ENCODE data around the gene FAM107B. TPM values are rescaled to one million over a fixed set of nuclear protein-coding genes. Genes with fewer than 3 reads are reported as not detected.
A peak's percentile ranks its signal among the peaks of the same experiment; 100 is the strongest.

FAM107B gene
- total RNA-seq (2021; ENCODE audit: unreplicated experiment), result 41.6 TPM
- 14.6 and 19.8 TPM in 2 replicates for polyA plus RNA-seq (2012)
- Bru-seq, nascent RNA, result percentile 59 among the genes with signal in this experiment
- BruChase-seq, experiment 1, labeled RNA remaining after a 6-hour chase, result percentile 62 among the genes with signal in this experiment
- percentile 58 among the genes with signal in this experiment for BruChase-seq, experiment 2, labeled RNA remaining after a 2-hour chase
- long read RNA-seq, transcript FAM107B-211 (4 exons, 2,633 nt), result major isoform, 54 of 92 reads
- long read RNA-seq, transcript FAM107B-205 (5 exons, 2,374 nt), result minor isoform, 19 of 92 reads
- long read RNA-seq, partial matches to known transcripts, result 3 of 92 reads
- long read RNA-seq, other reads (novel, unspliced or antisense), result 15 of 92 reads

DNA sequence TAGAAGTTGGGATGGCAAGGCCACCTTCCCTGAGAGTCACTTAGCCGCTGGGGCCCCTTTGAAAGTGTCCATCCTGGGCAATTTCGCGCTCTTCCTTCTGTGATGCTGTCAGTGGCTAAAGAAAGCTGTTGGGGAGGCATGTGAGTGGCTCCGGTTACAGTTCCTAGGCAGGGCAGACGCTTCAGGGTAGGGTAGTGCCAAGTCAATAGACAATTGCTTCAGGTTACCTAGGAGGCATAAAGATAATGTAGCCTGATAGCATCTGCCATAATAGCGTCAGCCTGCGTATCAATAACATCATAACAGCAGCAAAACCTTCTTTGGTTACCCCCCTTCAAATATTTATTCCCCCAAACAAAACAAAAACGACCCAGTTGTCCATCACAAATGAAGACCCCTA is at the start of gene FAM107B:
FAM107B (minus strand) TSS at position 101 of the 400 bp plus-strand sequence. CDS start 234 bp downstream, outside the sequence.
- ChIA-PET POLR2A (no interaction called here), CTCF (no interaction called here), RAD21 (ENCODE audit: low non-redundant PET in 1 of 2, low total read pairs in 2 of 2, uncharacterized antibody in 2 of 2, unreplicated experiment in 2 of 2) (no interaction called here)
- Histone ChIP-seq H3K27ac (ENCODE audit: low read depth, low read length) (no peak within 1 kb of the TSS), H3K27me3 (ENCODE audit: insufficient read depth, low read length) (no peaks in the 10 kb centered on the region), H3K9me2 (ENCODE audit: insufficient read depth) (no peaks in the 10 kb centered on the region), H3K36me3 (ENCODE audit: control insufficient read depth in 1 of 2, insufficient read depth in 2 of 2, low read length in 2 of 2) (no peaks in the 10 kb centered on the region), H3K4me2 (ENCODE audit: low read length) (no peak within 1 kb of the TSS), H3K9ac (ENCODE audit: low read length) (no peak within 1 kb of the TSS), H3K4me3 (replicated peaks in 1 of 2; ENCODE audit: low read depth in 1 of 2, low read length in 2 of 2) (no peak within 1 kb of the TSS), H3K9me3 (ENCODE audit: control insufficient read depth in 1 of 2, insufficient read depth in 1 of 2, low read depth in 1 of 2, low read length in 2 of 2) (no peaks in the 10 kb centered on the region), H3K4me1 (ENCODE audit: control insufficient read depth in 1 of 2, insufficient read depth in 2 of 2, low read length in 2 of 2) (no peaks in the 10 kb centered on the region), H3K79me2 (ENCODE audit: insufficient read depth, low read length) (no peaks in the 10 kb centered on the region), H4K20me1 (ENCODE audit: insufficient read depth) (no peaks in the 10 kb centered on the region), H2AFZ (ENCODE audit: low read depth, low read length, poor library complexity, severe bottlenecking) (no peak within 1 kb of the TSS)
- TF ChIP-seq ZFX (IDR thresholded peaks at IDR 0.05), result no peak
- no peak for TF ChIP-seq CEBPB (IDR thresholded peaks at IDR 0.05; ENCODE audit: low read depth)
- TF ChIP-seq SP1 (IDR thresholded peaks at IDR 0.05; ENCODE audit: low read depth), result no peak
- TF ChIP-seq POLR2AphosphoS5 (IDR thresholded peaks at IDR 0.05; ENCODE audit: low read depth, low read length), result no peak
- no peak for TF ChIP-seq SRF (IDR thresholded peaks at IDR 0.05; ENCODE audit: low read depth)
- no peak for ATAC-seq
- intact Hi-C loops (cut with micrococcal nuclease), result no loop called here
- DNase-seq (ENCODE audit: low read depth, low spot score), result no peak
- BruUV-seq (replicated peaks), result no TSS peak

DNA sequence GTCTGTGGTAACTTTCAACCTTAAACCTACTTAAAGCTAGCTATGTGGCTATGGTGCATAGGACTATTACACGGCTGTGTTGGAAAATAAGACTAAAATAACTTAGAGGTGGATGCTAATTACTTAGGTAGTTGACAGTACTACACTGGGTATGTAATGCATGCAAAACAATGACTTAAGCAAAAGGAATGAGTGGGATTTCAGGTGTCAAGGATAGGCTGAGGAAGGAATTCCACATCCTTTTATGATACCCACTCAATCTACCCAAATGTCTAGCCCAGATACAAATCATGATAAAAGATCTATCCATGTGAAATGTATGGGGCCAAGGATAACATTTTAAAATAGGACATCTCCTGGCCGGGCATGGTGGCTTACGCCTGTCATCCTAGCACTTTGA is 49.3 kb upstream of the FAM107B start:
- BruUV-seq (replicated peaks), result no TSS peak
- Histone ChIP-seq H3K9me3 (ENCODE audit: control insufficient read depth in 1 of 2, insufficient read depth in 1 of 2, low read depth in 1 of 2, low read length in 2 of 2) (no peaks in the 10 kb centered on the region), H3K79me2 (ENCODE audit: insufficient read depth, low read length) (no peaks in the 10 kb centered on the region), H3K27me3 (ENCODE audit: insufficient read depth, low read length) (peaks cover 3% of the 10 kb centered on the region; the same call in 1 of the 2 replicates), H4K20me1 (ENCODE audit: insufficient read depth) (no peaks in the 10 kb centered on the region), H3K4me1 (ENCODE audit: control insufficient read depth in 1 of 2, insufficient read depth in 2 of 2, low read length in 2 of 2) (peaks cover 0 to 10% of the 10 kb centered on the region in 2 experiments; a peak in 1 of 4 replicates), H3K9me2 (ENCODE audit: insufficient read depth) (no peaks in the 10 kb centered on the region), H3K9ac (ENCODE audit: low read length) (no peak overlapping the region), H3K36me3 (ENCODE audit: control insufficient read depth in 1 of 2, insufficient read depth in 2 of 2, low read length in 2 of 2) (no peaks in the 10 kb centered on the region), H3K4me2 (ENCODE audit: low read length) (no peak overlapping the region), H3K27ac (ENCODE audit: low read depth, low read length) (no peak overlapping the region), H3K4me3 (replicated peaks in 1 of 2; ENCODE audit: low read depth in 1 of 2, low read length in 2 of 2) (no peak overlapping the region), H2AFZ (ENCODE audit: low read depth, low read length, poor library complexity, severe bottlenecking) (no peak overlapping the region)
- POLR2A ChIA-PET, result interaction anchor here (1.3 kb wide), 1 partner anchor 14 kb away, joined by 4 read pairs; the partner anchor contains the start of genes CDNF, HSPA14 and MSANTD7
- CTCF ChIA-PET, result interaction anchor here (0.9 to 2.0 kb wide), 9 partner anchors 7 to 328 kb away, joined by 3 to 16 read pairs (median 4); partner anchors contain the start of genes CDNF, HSPA14 and MSANTD7
- RAD21 ChIA-PET (ENCODE audit: low non-redundant PET in 1 of 2, low total read pairs in 2 of 2, uncharacterized antibody in 2 of 2, unreplicated experiment in 2 of 2), result interaction anchor here (0.7 to 1.3 kb wide), 2 partner anchors 24 to 287 kb away, joined by 3 to 4 read pairs; no protein-coding TSS in a partner anchor
- DNase-seq (ENCODE audit: low read depth, low spot score), result no peak
- intact Hi-C loops (cut with micrococcal nuclease), result loop anchor here (1.0 to 10.0 kb wide), 3 partner anchors 287 to 429 kb away; no protein-coding TSS in a partner anchor
- ATAC-seq, result no peak
- TF ChIP-seq TCF7L2 (IDR thresholded peaks at IDR 0.05; ENCODE audit: borderline replicate concordance, extremely low read depth, insufficient read depth, insufficient read length) (no peak), EGR1 (IDR thresholded peaks at IDR 0.05; ENCODE audit: low read depth) (no peak), FOSL1 (IDR thresholded peaks at IDR 0.05; ENCODE audit: low read depth) (no peak), EZH2phosphoT487 (IDR thresholded peaks at IDR 0.05; ENCODE audit: borderline replicate concordance) (no peak), EZH2 (IDR thresholded peaks at IDR 0.05) (no peak), REST (IDR thresholded peaks at IDR 0.05; ENCODE audit: low read depth) (no peak), ELF1 (IDR thresholded peaks at IDR 0.05; ENCODE audit: borderline replicate concordance, low read depth) (no peak), JUND (IDR thresholded peaks at IDR 0.05) (no peak), RAD21 (IDR thresholded peaks at IDR 0.05; ENCODE audit: low read depth) (no peak), ZFX (IDR thresholded peaks at IDR 0.05) (no peak)
- TF ChIP-seq, protein P1, sequence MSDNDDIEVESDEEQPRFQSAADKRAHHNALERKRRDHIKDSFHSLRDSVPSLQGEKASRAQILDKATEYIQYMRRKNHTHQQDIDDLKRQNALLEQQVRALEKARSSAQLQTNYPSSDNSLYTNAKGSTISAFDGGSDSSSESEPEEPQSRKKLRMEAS (IDR thresholded peaks at IDR 0.05), result no peak
